ENCODE data around the gene NT5C1A. TPM values are rescaled to one million over a fixed set of nuclear protein-coding genes. Genes with fewer than 3 reads are reported as not detected.

Gene NT5C1A
- total and polyA plus RNA-seq, 7 donors = 0.06 TPM; not detected in 6

DNA sequence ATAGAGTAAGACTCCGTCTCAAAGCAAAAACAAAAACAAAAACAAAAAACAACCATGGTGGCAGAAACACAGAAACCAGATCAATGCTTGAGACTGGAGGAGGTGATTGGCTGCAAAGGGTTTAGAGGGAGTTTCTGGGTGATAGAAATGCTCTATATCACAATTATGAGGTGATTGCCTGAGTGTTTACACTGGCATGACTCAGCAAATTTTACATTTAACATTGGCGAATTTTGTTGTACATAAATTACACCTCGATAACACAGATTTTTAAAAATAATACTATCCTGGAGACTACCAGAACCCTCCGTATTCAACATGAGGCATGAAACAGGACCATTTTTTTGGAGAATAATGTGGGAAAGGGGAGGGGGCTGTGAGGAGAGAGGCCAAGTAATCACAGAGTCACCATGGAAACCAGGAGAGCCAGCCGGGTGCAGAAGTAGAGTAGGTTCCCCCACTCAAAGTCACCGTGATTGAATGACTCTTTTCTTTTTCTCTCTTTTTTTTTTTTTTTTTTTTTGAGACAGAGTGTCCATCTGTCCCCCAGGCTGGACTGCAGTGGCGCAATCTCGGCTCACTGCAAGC lies 56.7 kb downstream of the NT5C1A start:
- TF ChIP-seq POLR2AphosphoS5 (IDR thresholded peaks at IDR 0.05) = no peak
- TF ChIP-seq POLR2A (IDR thresholded peaks at IDR 0.05) = no peak
- no peak for TF ChIP-seq EP300 (IDR thresholded peaks at IDR 0.05)
- TF ChIP-seq, protein P1, sequence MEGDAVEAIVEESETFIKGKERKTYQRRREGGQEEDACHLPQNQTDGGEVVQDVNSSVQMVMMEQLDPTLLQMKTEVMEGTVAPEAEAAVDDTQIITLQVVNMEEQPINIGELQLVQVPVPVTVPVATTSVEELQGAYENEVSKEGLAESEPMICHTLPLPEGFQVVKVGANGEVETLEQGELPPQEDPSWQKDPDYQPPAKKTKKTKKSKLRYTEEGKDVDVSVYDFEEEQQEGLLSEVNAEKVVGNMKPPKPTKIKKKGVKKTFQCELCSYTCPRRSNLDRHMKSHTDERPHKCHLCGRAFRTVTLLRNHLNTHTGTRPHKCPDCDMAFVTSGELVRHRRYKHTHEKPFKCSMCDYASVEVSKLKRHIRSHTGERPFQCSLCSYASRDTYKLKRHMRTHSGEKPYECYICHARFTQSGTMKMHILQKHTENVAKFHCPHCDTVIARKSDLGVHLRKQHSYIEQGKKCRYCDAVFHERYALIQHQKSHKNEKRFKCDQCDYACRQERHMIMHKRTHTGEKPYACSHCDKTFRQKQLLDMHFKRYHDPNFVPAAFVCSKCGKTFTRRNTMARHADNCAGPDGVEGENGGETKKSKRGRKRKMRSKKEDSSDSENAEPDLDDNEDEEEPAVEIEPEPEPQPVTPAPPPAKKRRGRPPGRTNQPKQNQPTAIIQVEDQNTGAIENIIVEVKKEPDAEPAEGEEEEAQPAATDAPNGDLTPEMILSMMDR (IDR thresholded peaks at IDR 0.05) = no peak
- peaks cover 0 to under 1% (median 0%) of the 10 kb centered on the region in 3 donors for H3K27me3 ChIP-seq
- DNase-seq = no peak
- 68 to 70% methylated on average over 8 of the region's 8 CpGs for WGBS, 2 donors
- H3K4me3 ChIP-seq = no peak overlapping the region
- H3K9me3 ChIP-seq = no peaks in the 10 kb centered on the region
- no peaks in the 10 kb centered on the region for H3K4me1 ChIP-seq
- no peak overlapping the region for H3K27ac ChIP-seq
- intact Hi-C loops (cut with DNase I) = no loop called here
- H3K36me3 ChIP-seq = no peaks in the 10 kb centered on the region

DNA sequence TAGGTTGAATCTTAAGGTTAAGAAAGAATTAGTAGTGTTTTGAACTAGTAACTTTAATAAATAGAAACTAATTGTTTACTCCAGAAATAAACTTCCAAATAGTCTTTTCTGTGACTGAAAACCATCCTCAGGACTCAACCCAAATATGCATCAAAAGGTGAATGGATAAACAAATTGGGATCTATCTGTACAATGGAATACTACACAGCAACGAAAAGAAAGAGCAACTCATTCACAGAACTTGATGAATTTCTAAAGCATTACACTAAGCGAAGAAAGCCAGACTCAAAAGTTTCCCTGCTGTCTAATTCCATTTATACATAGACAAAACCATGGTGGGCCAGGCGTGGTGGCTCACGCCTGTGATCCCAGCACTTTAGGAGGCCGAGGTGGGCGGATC lies 57.4 kb downstream of the NT5C1A start:
- no peak for DNase-seq
- no peak overlapping the region for H3K27ac ChIP-seq
- TF ChIP-seq POLR2A (IDR thresholded peaks at IDR 0.05) = no peak
- TF ChIP-seq, protein P1 (IDR thresholded peaks at IDR 0.05) = no peak
- TF ChIP-seq POLR2AphosphoS5 (IDR thresholded peaks at IDR 0.05) = no peak
- no peak for TF ChIP-seq EP300 (IDR thresholded peaks at IDR 0.05)
- no peaks in the 10 kb centered on the region for H3K4me1 ChIP-seq
- peaks cover 0 to 7% (median 0%) of the 10 kb centered on the region in 3 donors for H3K27me3 ChIP-seq
- no peak overlapping the region for H3K4me3 ChIP-seq
- H3K9me3 ChIP-seq = no peaks in the 10 kb centered on the region
- intact Hi-C loops (cut with DNase I) = no loop called here
- 92 to 94% methylated on average over 6 of the region's 6 CpGs for WGBS, 2 donors
- H3K36me3 ChIP-seq = no peaks in the 10 kb centered on the region

DNA sequence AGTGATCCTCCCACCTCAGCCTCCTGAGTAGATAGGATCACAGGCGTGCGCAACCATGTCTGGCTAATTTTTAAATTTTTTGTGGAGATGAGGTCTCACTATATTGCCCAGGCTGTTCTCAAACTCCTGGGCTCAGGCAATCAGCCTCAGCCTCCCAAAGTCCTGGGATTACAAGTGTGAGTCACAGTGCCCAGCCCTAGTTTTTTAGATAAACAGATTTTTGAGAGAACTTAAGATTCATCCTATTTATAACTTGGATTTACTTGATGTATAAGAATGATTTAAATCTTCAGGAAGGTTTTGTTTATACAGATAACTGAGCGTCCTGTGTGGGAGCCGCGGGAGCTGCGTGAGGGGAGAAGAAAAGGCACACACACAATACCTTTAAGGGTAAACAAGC lies 58.7 kb downstream of the NT5C1A start:
- intact Hi-C loops (cut with DNase I) = no loop called here
- Histone ChIP-seq H3K27me3 (peaks cover 0 to 7% (median 0%) of the 10 kb centered on the region in 3 donors), H3K4me3 (no peak overlapping the region), H3K9me3 (no peaks in the 10 kb centered on the region), H3K4me1 (no peaks in the 10 kb centered on the region), H3K27ac (no peak overlapping the region), H3K36me3 (no peaks in the 10 kb centered on the region)
- DNase-seq = no peak
- WGBS, 2 donors = 80 to 88% methylated on average over 6 of the region's 6 CpGs
- TF ChIP-seq EP300 (IDR thresholded peaks at IDR 0.05) (no peak), POLR2A (IDR thresholded peaks at IDR 0.05) (no peak), POLR2AphosphoS5 (IDR thresholded peaks at IDR 0.05) (no peak)
- TF ChIP-seq, protein P1 (IDR thresholded peaks at IDR 0.05) = no peak

DNA sequence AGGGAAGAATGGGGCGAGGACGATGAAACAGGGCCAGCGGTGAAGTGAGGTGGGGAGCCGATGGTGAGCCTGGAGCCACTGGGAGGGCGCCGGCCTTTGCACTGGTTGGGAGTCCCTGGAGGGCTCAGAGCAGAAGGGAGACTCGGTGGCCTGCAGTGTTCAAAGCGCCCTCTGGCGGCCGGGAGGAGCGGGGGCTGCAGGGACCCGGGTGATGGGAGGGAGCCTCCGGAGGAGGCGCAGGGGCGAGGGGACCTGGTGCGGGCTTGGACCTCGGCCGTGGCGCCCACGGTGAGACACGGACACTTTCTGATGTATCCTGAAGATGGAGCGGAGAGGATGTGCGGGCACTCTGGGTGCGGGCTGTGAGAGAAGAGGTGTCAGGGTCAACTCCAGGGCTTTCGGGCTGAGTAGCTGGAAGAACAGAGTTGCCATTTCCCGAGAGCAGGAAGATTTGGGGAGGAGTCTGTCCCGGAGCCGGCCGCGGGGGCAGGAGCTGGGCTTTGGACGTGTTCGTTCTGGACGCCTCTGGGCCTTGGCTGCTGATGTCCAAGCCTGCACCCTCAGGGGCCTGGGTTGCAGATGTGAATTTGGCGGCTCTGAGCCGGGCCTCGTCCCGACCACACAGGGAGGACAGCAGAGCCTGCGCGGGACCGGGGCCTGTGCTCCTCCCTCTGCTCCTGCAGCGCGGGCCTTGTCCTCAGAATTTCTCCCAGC lies 62.1 kb downstream of the NT5C1A start:
- DNase-seq = peak; percentile 83
- H3K27me3 ChIP-seq = peaks cover 0 to 7% (median 0%) of the 10 kb centered on the region in 3 donors
- TF ChIP-seq, protein P1 (IDR thresholded peaks at IDR 0.05) = peak in 2 of 4 experiments; percentile 32 to 38
- TF ChIP-seq POLR2A (IDR thresholded peaks at IDR 0.05) = no peak
- intact Hi-C loops (cut with DNase I) = no loop called here
- 33 to 53% methylated on average over 42 of the region's 42 CpGs for WGBS, 2 donors
- H3K9me3 ChIP-seq = no peaks in the 10 kb centered on the region
- H3K36me3 ChIP-seq = no peaks in the 10 kb centered on the region
- H3K27ac ChIP-seq = peak overlapping the region in 3 of 4 donors; percentile 14 to 34 (median 19)
- no peak overlapping the region for H3K4me3 ChIP-seq
- no peaks in the 10 kb centered on the region for H3K4me1 ChIP-seq

Other genes with a start within 250 kb of the NT5C1A start
- 1 to 10 TPM in 2 of 4 donors, under 1 TPM in 2; 0.27 to 3.2 (median 0.99) TPM for gene BMP8A, start 180.5 kb downstream of the NT5C1A start, total RNA-seq
- under 1 TPM in 2 of 3 donors, not detected in 1; 0.60 to 0.79 TPM for gene BMP8A, start 180.5 kb downstream of the NT5C1A start, polyA plus RNA-seq
- 100 to 1,000 TPM in 3 of 4 donors, 10 to 100 TPM in 1; 95.8 to 181 (median 127) TPM for gene PABPC4, start 95.3 kb downstream of the NT5C1A start, total RNA-seq
- gene PABPC4, start 95.3 kb downstream of the NT5C1A start, polyA plus RNA-seq = 10 to 100 TPM; 37.9 to 76.7 (median 69.1) TPM
- gene HEYL, start 32.5 kb downstream of the NT5C1A start, total RNA-seq = 10 to 100 TPM in 1 of 4 donors, 1 to 10 TPM in 3; 1.6 to 14.7 (median 4.0) TPM
- gene HEYL, start 32.5 kb downstream of the NT5C1A start, polyA plus RNA-seq = 1 to 10 TPM in 2 of 3 donors, under 1 TPM in 1; 0.92 to 2.5 (median 1.2) TPM
- gene HPCAL4, start 19.3 kb upstream of the NT5C1A start, total RNA-seq = 1 to 10 TPM in 2 of 4 donors, under 1 TPM in 2; 0.16 to 1.1 (median 0.95) TPM
- under 1 TPM in 1 of 3 donors, not detected in 2; 0.57 TPM for gene HPCAL4, start 19.3 kb upstream of the NT5C1A start, polyA plus RNA-seq
- gene PPIE, start 66.8 kb upstream of the NT5C1A start, total RNA-seq = 10 to 100 TPM; 43.5 to 56.4 (median 47.1) TPM
- gene PPIE, start 66.8 kb upstream of the NT5C1A start, polyA plus RNA-seq = 10 to 100 TPM; 43.2 to 48.1 (median 43.2) TPM
- gene OXCT2, start 99.2 kb upstream of the NT5C1A start, total RNA-seq = 1 to 10 TPM in 1 of 4 donors, under 1 TPM in 3; 0.55 to 2.0 (median 0.85) TPM
- 1 to 10 TPM in 1 of 3 donors, not detected in 2; 1.5 TPM for gene OXCT2, start 99.2 kb upstream of the NT5C1A start, polyA plus RNA-seq
- gene BMP8B, start 116.8 kb upstream of the NT5C1A start, total RNA-seq = 1 to 10 TPM in 1 of 4 donors, under 1 TPM in 3; 0.16 to 2.1 (median 0.68) TPM
- gene BMP8B, start 116.8 kb upstream of the NT5C1A start, polyA plus RNA-seq = 1 to 10 TPM; 3.0 to 4.6 (median 3.0) TPM
- gene TRIT1, start 211.4 kb upstream of the NT5C1A start, total RNA-seq = 10 to 100 TPM; 12.5 to 24.6 (median 18.4) TPM
- 10 to 100 TPM in 1 of 3 donors, 1 to 10 TPM in 2; 7.2 to 12.6 (median 7.2) TPM for gene TRIT1, start 211.4 kb upstream of the NT5C1A start, polyA plus RNA-seq
- gene MYCL, start 229.8 kb upstream of the NT5C1A start, total RNA-seq = 1 to 10 TPM in 2 of 4 donors, under 1 TPM in 2; 0.14 to 1.7 (median 0.78) TPM
- gene MYCL, start 229.8 kb upstream of the NT5C1A start, polyA plus RNA-seq = 1 to 10 TPM; 5.8 to 8.2 (median 7.2) TPM

Measured in sigmoid colon (tissue), 7 donors.